ENCODE measurements around the gene CHMP3. TPM values are rescaled to one million over a fixed set of nuclear protein-coding genes. Genes with fewer than 3 reads are reported as not detected.

Gene CHMP3
- total and polyA plus RNA-seq, 2 of the 8 experiments (the other 6 are each of a cell fraction or from before 2014, with no cell fraction given) = 11.7 to 21.9 TPM

DNA sequence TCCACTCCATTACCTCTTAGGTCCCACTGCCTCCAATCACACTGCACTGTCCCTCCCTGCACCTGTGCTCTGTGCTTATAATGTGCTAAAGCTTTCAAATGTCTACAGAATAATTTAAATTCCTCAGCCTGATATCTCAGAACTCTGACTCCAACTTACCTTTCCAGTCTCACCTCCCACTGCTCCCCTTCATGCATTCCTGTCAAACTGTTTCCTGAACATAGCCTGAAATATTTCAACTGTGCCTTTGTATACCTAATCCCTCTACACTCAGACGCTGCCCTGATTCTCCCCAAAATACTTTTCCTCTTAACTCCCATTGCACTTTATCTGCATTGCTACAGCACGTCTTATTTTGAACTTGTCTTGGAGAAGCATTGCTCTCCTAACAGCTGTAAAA, 40.5 kb downstream of the CHMP3 start:
- Histone ChIP-seq H4K8ac (ENCODE audit: extremely low read depth, insufficient read depth, low read length) (no peak overlapping the region), H3K4me1 (replicated peaks in 1 of 4; ENCODE audit: control insufficient read depth in 3 of 4, insufficient read depth in 4 of 4, low read length in 3 of 4) (no peaks in the 10 kb centered on the region), H4K91ac (replicated peaks; ENCODE audit: insufficient read length, low read length) (no peak overlapping the region), H2BK20ac (ENCODE audit: low read length) (no peak overlapping the region), H2AK5ac (ENCODE audit: low read depth, low read length) (no peak overlapping the region), H4K20me1 (replicated peaks in 1 of 2; ENCODE audit: control insufficient read depth in 1 of 2, insufficient read depth in 2 of 2, low read length in 2 of 2) (no peaks in the 10 kb centered on the region), H3K9ac (replicated peaks in 1 of 4; ENCODE audit: extremely low read depth in 1 of 4, low read depth in 3 of 4, low read length in 3 of 4) (no peak overlapping the region), H3K27me3 (replicated peaks in 1 of 4; ENCODE audit: control insufficient read depth in 3 of 4, extremely low read depth in 1 of 4, insufficient read depth in 3 of 4, low read length in 3 of 4) (no peaks in the 10 kb centered on the region), H2BK5ac (ENCODE audit: low read depth, low read length) (no peak overlapping the region), H3K36me3 (ENCODE audit: control insufficient read depth in 2 of 4, insufficient read depth in 4 of 4, low read length in 3 of 4) (no peaks in the 10 kb centered on the region; a peak in 2 of 8 replicates), H2BK120ac (replicated peaks; ENCODE audit: low read depth, low read length) (no peak overlapping the region), H3K56ac (replicated peaks; ENCODE audit: insufficient read length, low read depth, low read length) (no peak overlapping the region), H3K23me2 (ENCODE audit: low read depth, low read length) (no peaks in the 10 kb centered on the region), H3K18ac (ENCODE audit: extremely low read depth, low read length) (no peak overlapping the region), H3K9me3 (ENCODE audit: insufficient read depth in 2 of 2, low read depth in 1 of 2, low read length in 1 of 2) (0 out of 4 replicates have a peak, but pooled peaks cover 0 to 9% of the 10 kb centered on the region in 2 experiments), H3K14ac (ENCODE audit: insufficient read length) (no peak overlapping the region), H3K4ac (replicated peaks; ENCODE audit: insufficient read length, low read depth, low read length) (no peak overlapping the region), H2AFZ (ENCODE audit: low read length) (no peak overlapping the region), H4K5ac (ENCODE audit: insufficient read length, low read depth, low read length) (no peak overlapping the region), H2BK12ac (ENCODE audit: low read depth, low read length) (no peak overlapping the region), H3K4me3 (ENCODE audit: extremely low read depth in 1 of 4, insufficient read depth in 2 of 4, low read depth in 3 of 4, low read length in 4 of 4) (no peak overlapping the region), H2BK15ac (ENCODE audit: low read length) (no peak overlapping the region), H3K27ac (ENCODE audit: low read depth, low read length) (no peak overlapping the region), H3K79me1 (ENCODE audit: low read depth, low read length) (no peaks in the 10 kb centered on the region), H3K23ac (ENCODE audit: insufficient read length) (no peak overlapping the region), H3K79me2 (ENCODE audit: control insufficient read depth in 1 of 2, insufficient read depth in 2 of 2, low read length in 2 of 2) (no peaks in the 10 kb centered on the region), H3K4me2 (ENCODE audit: insufficient read depth in 1 of 2, low read depth in 2 of 2, low read length in 2 of 2) (no peak overlapping the region)
- DNase-seq (ENCODE audit: low read depth in 1 of 2, low spot score in 2 of 2) (no peak), FAIRE-seq (no peak)
- POLR2A ChIA-PET (ENCODE audit: partially characterized antibody) = no interaction called here
- 81% methylated on average over 2 of the region's 2 CpGs; no CpG with 5 or more reads in 1 of the 2 experiments for WGBS, 2 experiments (ENCODE audit: extremely low coverage in 1 of 2, insufficient coverage in 1 of 2, insufficient read length in 1 of 2, insufficient replicate concordance in 2 of 2, low coverage in 1 of 2, low lambda C conversion rate in 2 of 2, missing lambda C conversion rate in 1 of 2)
- CTCF ChIA-PET (ENCODE audit: partially characterized antibody) = no interaction called here
- TF ChIP-seq KDM5A (IDR thresholded peaks at IDR 0.05; ENCODE audit: low read length) = no peak
- TF ChIP-seq, protein P1, sequence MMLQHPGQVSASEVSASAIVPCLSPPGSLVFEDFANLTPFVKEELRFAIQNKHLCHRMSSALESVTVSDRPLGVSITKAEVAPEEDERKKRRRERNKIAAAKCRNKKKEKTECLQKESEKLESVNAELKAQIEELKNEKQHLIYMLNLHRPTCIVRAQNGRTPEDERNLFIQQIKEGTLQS (IDR thresholded peaks at IDR 0.05; ENCODE audit: insufficient read depth, low read depth, low read length) = no peak
- no peak for TF ChIP-seq BCL11A (IDR thresholded peaks at IDR 0.05; ENCODE audit: low read depth in 2 of 2, low read length in 2 of 2)
- TF ChIP-seq JUND (IDR thresholded peaks at IDR 0.05; ENCODE audit: low read length) = no peak
- TF ChIP-seq KDM1A (IDR thresholded peaks at IDR 0.05; ENCODE audit: borderline replicate concordance, low read length) = no peak
- TF ChIP-seq, protein P2, sequence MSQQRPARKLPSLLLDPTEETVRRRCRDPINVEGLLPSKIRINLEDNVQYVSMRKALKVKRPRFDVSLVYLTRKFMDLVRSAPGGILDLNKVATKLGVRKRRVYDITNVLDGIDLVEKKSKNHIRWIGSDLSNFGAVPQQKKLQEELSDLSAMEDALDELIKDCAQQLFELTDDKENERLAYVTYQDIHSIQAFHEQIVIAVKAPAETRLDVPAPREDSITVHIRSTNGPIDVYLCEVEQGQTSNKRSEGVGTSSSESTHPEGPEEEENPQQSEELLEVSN (IDR thresholded peaks at IDR 0.05) = no peak
- TF ChIP-seq EZH2 (IDR thresholded peaks at IDR 0.05; ENCODE audit: low read depth, low read length, severe bottlenecking) = no peak
- TF ChIP-seq SIX5 (IDR thresholded peaks at IDR 0.05; ENCODE audit: low read depth, low read length) = no peak
- no peak for TF ChIP-seq SP2 (IDR thresholded peaks at IDR 0.05; ENCODE audit: low read length)
- TF ChIP-seq POLR2A (IDR thresholded peaks at IDR 0.05; ENCODE audit: control extremely low read depth in 1 of 2, low read depth in 2 of 2, low read length in 2 of 2) = no peak
- no peak for TF ChIP-seq CREB1 (IDR thresholded peaks at IDR 0.05)
- TF ChIP-seq, protein P3, sequence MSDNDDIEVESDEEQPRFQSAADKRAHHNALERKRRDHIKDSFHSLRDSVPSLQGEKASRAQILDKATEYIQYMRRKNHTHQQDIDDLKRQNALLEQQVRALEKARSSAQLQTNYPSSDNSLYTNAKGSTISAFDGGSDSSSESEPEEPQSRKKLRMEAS (IDR thresholded peaks at IDR 0.05) = no peak
- TF ChIP-seq BACH1 (IDR thresholded peaks at IDR 0.05; ENCODE audit: low read length) = no peak
- TF ChIP-seq SRF (IDR thresholded peaks at IDR 0.05; ENCODE audit: low read depth, low read length) = no peak
- no peak for TF ChIP-seq POU5F1 (IDR thresholded peaks at IDR 0.05; ENCODE audit: low read depth, low read length)

Data from H1 (cell line).